ENCODE data around the gene FLT3LG. TPM values are rescaled to one million over a fixed set of nuclear protein-coding genes. Genes with fewer than 3 reads are reported as not detected.

Gene FLT3LG
- total RNA-seq, 1 experiment from 2014 or later: 5.1 TPM

DNA sequence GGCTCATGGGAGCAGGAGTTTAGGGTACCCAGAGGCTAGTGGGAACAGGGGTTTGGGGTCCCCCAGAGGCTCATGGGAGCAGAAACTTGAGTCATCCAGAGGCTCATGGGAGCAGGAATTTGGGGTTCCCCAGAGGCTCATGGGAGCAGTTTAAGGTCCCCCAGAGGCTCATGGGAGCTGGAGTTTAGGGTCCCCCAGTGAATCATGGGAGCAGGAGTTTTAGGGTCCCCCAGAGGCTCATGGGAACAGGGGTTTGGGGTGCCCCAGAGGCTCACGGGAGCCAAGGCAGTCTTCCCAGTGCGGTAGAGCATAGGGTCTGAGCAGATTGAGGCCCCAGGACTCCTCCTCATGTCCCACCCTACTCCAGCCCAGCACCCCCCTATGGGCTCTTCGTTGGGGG lies 8.6 kb upstream of the FLT3LG start:
- Histone ChIP-seq H3K4me2 (no peak overlapping the region), H3F3A (ENCODE audit: insufficient read depth, low read depth) (peaks cover 13% of the 10 kb centered on the region), H3K79me2 (ENCODE audit: low read depth) (no peaks in the 10 kb centered on the region), H2AFZ (no peak overlapping the region), H3K9me3 (ENCODE audit: insufficient read depth, low read depth) (no peaks in the 10 kb centered on the region), H4K20me1 (ENCODE audit: insufficient read depth) (no peaks in the 10 kb centered on the region), H3K4me1 (replicated peaks; ENCODE audit: insufficient read depth) (no peaks in the 10 kb centered on the region), H3K27me3 (ENCODE audit: insufficient read depth, low read depth) (no peaks in the 10 kb centered on the region), H3K4me3 (no peak overlapping the region), H3K9me2 (ENCODE audit: insufficient read depth) (no peaks in the 10 kb centered on the region), H3K27ac (no peak overlapping the region), H3K36me3 (ENCODE audit: low read depth) (no peaks in the 10 kb centered on the region; the same call in 1 of the 2 replicates)
- no peak for DNase-seq
- TF ChIP-seq, protein P1, sequence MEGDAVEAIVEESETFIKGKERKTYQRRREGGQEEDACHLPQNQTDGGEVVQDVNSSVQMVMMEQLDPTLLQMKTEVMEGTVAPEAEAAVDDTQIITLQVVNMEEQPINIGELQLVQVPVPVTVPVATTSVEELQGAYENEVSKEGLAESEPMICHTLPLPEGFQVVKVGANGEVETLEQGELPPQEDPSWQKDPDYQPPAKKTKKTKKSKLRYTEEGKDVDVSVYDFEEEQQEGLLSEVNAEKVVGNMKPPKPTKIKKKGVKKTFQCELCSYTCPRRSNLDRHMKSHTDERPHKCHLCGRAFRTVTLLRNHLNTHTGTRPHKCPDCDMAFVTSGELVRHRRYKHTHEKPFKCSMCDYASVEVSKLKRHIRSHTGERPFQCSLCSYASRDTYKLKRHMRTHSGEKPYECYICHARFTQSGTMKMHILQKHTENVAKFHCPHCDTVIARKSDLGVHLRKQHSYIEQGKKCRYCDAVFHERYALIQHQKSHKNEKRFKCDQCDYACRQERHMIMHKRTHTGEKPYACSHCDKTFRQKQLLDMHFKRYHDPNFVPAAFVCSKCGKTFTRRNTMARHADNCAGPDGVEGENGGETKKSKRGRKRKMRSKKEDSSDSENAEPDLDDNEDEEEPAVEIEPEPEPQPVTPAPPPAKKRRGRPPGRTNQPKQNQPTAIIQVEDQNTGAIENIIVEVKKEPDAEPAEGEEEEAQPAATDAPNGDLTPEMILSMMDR (conservative IDR thresholded peaks at IDR 0.05): no peak
- no peak for TF ChIP-seq EZH2 (IDR thresholded peaks at IDR 0.05; ENCODE audit: low read depth)
- ChIA-PET POLR2A (ENCODE audit: unreplicated experiment) (no interaction called here), CTCF (no interaction called here)
- intact Hi-C loops (cut with micrococcal nuclease; ENCODE audit: unreplicated experiment): no loop called here
- BruUV-seq (replicated peaks): no TSS peak

DNA sequence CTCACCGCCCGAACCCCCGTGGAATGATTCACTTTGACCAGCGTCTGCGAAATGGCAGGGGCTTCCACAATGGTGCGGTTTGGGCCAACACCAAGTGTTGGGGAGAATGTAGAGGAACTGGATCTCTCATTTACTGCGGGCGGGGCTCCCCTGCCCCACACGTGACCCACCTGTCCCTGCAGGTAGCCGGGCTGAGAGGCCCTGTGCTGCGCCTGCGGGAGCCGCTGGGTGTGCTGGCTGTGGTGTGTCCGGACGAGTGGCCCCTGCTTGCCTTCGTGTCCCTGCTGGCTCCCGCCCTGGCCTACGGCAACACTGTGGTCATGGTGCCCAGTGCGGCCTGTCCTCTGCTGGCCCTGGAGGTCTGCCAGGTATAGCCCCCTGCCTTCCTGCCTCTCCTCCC lies 5.8 kb upstream of the FLT3LG start:
- TF ChIP-seq, protein P1 (conservative IDR thresholded peaks at IDR 0.05): no peak
- TF ChIP-seq EZH2 (IDR thresholded peaks at IDR 0.05; ENCODE audit: low read depth): no peak
- no peaks in the 10 kb centered on the region for H3K27me3 ChIP-seq (ENCODE audit: insufficient read depth, low read depth)
- H3K4me1 ChIP-seq (replicated peaks; ENCODE audit: insufficient read depth): no peaks in the 10 kb centered on the region
- H3K9me2 ChIP-seq (ENCODE audit: insufficient read depth): no peaks in the 10 kb centered on the region
- no peak overlapping the region for H2AFZ ChIP-seq
- intact Hi-C loops (cut with micrococcal nuclease; ENCODE audit: unreplicated experiment): no loop called here
- no peaks in the 10 kb centered on the region for H3K9me3 ChIP-seq (ENCODE audit: insufficient read depth, low read depth)
- no peaks in the 10 kb centered on the region for H3K79me2 ChIP-seq (ENCODE audit: low read depth)
- no peak overlapping the region for H3K4me3 ChIP-seq
- POLR2A ChIA-PET (ENCODE audit: unreplicated experiment): no interaction called here
- H3K36me3 ChIP-seq (ENCODE audit: low read depth): no peaks in the 10 kb centered on the region
- no peaks in the 10 kb centered on the region for H4K20me1 ChIP-seq (ENCODE audit: insufficient read depth)
- H3K27ac ChIP-seq: no peak overlapping the region
- no peak for DNase-seq
- H3K4me2 ChIP-seq: no peak overlapping the region
- peaks cover 21% of the 10 kb centered on the region for H3F3A ChIP-seq (ENCODE audit: insufficient read depth, low read depth)
- CTCF ChIA-PET: no interaction called here
- no TSS peak for BruUV-seq (replicated peaks)

DNA sequence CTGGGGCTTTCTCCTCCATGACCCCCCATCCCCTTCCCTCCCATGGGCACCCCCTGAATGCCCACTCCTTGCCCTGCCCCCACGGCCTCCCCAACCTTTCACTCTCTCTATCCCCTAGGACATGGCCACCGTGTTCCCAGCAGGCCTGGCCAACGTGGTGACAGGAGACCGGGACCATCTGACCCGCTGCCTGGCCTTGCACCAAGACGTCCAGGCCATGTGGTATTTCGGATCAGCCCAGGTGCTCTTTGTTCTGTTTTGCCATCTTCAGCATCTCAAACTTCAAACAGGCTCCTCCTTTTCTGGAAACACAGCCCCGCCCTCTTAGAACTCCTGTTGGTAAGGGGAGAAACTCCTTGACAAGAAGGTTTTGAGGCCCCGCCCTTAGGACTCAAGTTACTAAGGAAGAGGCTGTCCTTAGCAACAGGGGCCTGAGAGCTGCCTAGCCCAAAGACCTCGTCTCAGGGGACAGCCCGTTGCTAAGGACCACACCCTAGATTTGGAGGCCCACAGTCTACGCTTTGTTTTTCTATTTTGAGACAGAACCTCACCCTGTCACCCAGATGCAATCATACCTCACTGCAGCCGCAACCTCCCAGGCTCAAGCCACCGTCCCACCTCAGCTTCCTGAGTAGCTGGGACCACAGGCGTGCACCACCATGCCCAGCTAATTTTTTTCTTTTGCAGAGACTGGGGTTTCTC lies 5.1 kb upstream of the FLT3LG start:
- ChIA-PET CTCF (no interaction called here), POLR2A (ENCODE audit: unreplicated experiment) (interaction anchor here (0.6 to 0.7 kb wide), 2 partner anchors 803 to 816 kb away, joined by 4 to 7 read pairs; no protein-coding TSS in a partner anchor)
- Histone ChIP-seq H3F3A (ENCODE audit: insufficient read depth, low read depth) (peaks cover 26% of the 10 kb centered on the region), H3K4me2 (no peak overlapping the region), H3K4me1 (replicated peaks; ENCODE audit: insufficient read depth) (no peaks in the 10 kb centered on the region), H2AFZ (no peak overlapping the region), H3K27me3 (ENCODE audit: insufficient read depth, low read depth) (no peaks in the 10 kb centered on the region), H3K79me2 (ENCODE audit: low read depth) (no peaks in the 10 kb centered on the region), H4K20me1 (ENCODE audit: insufficient read depth) (no peaks in the 10 kb centered on the region), H3K27ac (no peak overlapping the region), H3K4me3 (no peak overlapping the region), H3K9me3 (ENCODE audit: insufficient read depth, low read depth) (no peaks in the 10 kb centered on the region), H3K9me2 (ENCODE audit: insufficient read depth) (no peaks in the 10 kb centered on the region), H3K36me3 (ENCODE audit: low read depth) (no peaks in the 10 kb centered on the region)
- TF ChIP-seq, protein P1 (conservative IDR thresholded peaks at IDR 0.05): no peak
- TF ChIP-seq EZH2 (IDR thresholded peaks at IDR 0.05; ENCODE audit: low read depth): no peak
- BruUV-seq (replicated peaks): no TSS peak
- peak; percentile 44 to 62 for DNase-seq
- intact Hi-C loops (cut with micrococcal nuclease; ENCODE audit: unreplicated experiment): no loop called here
